Measurements from ENCODE around the gene NTSR2.

DNA sequence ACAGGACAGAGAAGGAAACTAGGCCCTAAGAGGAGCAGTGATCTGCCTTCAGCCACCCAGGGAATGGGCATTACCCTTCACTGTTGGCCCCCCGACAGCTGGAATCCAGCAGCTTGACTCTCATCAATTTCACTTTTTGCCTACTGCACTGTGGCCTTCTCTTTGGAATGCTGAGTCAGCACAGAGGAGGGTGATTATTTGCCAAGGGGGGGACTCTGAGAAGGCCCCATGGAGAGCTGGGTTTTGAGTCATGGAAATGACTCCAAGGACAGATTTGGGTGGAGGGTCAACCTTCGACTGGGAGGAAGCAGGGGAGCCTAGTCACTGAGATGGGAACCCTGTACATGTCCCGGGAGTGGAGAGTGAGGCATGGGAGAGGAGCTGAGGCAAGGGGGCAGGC is 38.1 kb upstream of the NTSR2 start:
- TF ChIP-seq, protein P1, sequence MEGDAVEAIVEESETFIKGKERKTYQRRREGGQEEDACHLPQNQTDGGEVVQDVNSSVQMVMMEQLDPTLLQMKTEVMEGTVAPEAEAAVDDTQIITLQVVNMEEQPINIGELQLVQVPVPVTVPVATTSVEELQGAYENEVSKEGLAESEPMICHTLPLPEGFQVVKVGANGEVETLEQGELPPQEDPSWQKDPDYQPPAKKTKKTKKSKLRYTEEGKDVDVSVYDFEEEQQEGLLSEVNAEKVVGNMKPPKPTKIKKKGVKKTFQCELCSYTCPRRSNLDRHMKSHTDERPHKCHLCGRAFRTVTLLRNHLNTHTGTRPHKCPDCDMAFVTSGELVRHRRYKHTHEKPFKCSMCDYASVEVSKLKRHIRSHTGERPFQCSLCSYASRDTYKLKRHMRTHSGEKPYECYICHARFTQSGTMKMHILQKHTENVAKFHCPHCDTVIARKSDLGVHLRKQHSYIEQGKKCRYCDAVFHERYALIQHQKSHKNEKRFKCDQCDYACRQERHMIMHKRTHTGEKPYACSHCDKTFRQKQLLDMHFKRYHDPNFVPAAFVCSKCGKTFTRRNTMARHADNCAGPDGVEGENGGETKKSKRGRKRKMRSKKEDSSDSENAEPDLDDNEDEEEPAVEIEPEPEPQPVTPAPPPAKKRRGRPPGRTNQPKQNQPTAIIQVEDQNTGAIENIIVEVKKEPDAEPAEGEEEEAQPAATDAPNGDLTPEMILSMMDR (IDR thresholded peaks at IDR 0.05) = no peak
- TF ChIP-seq POLR2AphosphoS5 (IDR thresholded peaks at IDR 0.05) = no peak
